Skin epidermis (tissue), 12 donors: ENCODE results near the gene TRIM23.

Experiments
- H3K27ac ChIP-seq, 21 experiments: fragments of 200-600 bp; sonication (generic) in 11 of 21; one replicate each; pipeline ENCODE4 v1.5.0; 2020; ENCODE audit warnings: mild to moderate bottlenecking in 3 of 21, inconsistent platforms in 2 of 21, moderate library complexity in 2 of 21
- H3K4me3 ChIP-seq, 7 experiments: fragments of 200-600 bp; sonication (generic) in 2 of 7; one replicate each; pipeline ENCODE4 v1.5.0; 2020; ENCODE audit warnings: inconsistent platforms in 2 of 7, mild to moderate bottlenecking in 2 of 7, moderate library complexity in 1 of 7

TRIM23 gene

DNA sequence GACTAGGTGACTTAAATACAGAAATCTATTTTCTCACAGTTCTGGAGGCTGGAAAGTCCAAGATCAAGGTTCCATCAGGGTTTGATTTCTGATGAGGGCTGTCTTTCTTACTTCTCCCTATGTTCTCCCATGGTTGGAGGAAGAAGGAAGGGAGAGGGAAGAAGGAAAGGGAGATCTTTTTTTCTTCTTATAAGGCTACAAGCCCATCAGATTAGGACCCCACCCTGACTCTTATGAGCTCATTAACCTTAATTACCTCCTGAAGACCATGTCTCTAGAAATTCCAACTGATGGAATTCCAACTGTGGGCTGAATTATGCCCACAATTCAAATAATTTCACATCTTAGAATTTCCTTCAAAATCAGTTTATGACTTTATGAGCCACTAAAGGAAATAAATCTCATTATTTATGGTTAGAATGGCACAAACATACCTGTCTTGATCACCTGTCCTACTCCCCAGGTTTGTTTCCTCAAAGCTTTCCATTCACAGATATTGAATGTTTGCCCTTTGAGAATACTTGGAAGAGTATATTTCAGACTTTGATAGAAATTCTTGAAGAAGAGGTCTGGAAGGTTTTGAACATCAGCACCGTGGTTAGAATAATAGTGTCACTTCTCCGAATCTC lies 53.4 kb downstream of the TRIM23 start:
- no peak overlapping the region for H3K27ac ChIP-seq

DNA sequence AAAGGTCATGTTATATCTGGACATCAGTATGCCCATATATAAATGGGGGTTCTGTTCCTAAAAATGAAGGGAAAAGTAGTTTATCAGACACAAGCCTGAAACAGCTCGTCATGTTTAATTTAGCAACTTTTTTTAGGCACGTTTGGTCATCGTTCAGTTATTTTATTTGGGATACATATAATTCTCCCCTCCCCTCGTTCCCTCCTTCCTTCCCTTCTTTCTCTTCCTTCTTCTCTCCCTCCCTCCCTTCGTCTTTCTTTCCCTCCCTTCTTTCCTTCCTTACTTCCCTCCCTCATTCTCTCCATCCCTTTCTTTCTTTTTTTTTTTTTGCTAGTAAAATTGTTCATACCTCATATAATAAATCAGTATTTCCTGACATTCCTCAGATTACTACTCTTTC lies 57.6 kb downstream of the TRIM23 start:
- Histone ChIP-seq H3K4me3 (no peak overlapping the region), H3K27ac (no peak overlapping the region)

More for the DNA sequence above, 53.4 kb downstream of the TRIM23 start:
- H3K4me3 ChIP-seq = no peak overlapping the region

DNA sequence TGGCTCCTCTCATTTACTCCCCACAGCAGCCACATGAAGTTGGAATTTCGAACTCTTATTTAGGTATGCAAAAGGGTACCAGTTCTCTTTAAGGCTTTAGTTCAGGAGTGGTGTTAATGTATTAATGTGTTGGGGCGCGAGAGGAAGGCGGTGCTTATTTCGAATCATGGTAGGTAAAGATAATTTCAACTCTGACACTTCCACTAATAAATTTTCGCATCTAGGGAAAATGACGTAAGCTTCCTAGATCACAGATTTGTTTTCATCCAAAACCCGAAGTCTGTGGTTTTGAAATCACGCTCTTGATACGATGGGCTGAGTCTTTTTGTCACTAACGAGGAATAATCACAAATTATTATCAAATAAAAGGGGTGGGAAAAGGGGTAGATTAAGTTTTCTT lies 60.4 kb downstream of the TRIM23 start:
- peak overlapping the region in 20 of 21 experiments; percentile 72 to 95 (median 89) for H3K27ac ChIP-seq
- peak overlapping the region; percentile 73 to 95 (median 77) for H3K4me3 ChIP-seq

DNA sequence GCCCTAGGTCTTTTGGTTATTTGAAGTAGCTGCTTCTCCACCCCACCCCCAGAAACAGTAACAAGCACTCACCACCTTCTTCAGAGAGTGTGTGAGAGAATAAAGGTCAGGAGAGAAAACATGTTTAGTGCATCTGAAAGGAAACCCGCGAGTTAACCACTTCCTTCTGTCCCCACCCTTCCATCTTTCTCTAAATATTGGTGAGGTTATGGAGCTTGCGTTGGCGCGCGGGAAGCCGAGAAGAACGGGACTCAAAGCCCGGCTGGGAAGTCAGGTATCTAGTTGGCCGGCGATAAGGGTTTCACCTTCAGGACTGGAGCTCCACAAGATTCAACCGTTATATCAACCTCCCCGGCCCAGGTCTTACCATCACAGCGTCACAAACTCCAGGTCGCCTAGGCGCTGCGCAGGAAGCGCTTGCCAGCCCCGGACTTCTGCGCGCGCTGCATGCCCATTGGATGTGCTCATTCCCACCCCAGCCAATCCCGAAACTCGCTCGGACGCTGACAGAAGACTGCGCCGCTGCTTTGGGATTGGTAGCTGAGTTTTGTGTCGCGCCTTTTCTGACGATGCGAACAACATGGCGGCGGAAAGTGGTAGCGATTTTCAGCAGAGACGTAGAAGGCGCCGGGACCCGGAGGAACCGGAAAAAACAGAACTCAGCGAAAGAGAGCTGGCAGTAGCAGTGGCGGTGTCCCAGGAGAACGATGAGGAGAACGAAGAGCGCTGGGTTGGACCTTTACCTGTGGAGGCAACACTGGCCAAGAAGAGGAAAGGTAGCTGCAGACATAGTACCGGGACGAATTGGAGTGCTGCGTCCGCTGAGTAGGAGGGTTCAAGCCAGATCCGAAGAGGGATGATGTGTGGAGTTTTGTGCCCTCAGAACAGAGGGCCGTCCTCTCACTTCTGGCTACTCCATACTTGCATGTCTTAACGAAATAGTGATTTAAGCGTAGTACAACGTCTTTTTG lies 61.1 kb downstream of the TRIM23 start, which contains the start of the genes CENPK and PPWD1:
TSS of gene CENPK (minus strand) at position 438 of the 971 bp plus-strand sequence. CDS start 8,261 bp downstream, outside the sequence.
TSS of gene PPWD1 (plus strand) at position 566 of the 971 bp plus-strand sequence. CDS start at position 581, 15 bp downstream.
- Histone ChIP-seq H3K4me3 (peak within 1 kb of the TSS; percentile 73 to 95 (median 77)), H3K27ac (peak within 1 kb of the TSS; percentile 68 to 95 (median 89))

DNA sequence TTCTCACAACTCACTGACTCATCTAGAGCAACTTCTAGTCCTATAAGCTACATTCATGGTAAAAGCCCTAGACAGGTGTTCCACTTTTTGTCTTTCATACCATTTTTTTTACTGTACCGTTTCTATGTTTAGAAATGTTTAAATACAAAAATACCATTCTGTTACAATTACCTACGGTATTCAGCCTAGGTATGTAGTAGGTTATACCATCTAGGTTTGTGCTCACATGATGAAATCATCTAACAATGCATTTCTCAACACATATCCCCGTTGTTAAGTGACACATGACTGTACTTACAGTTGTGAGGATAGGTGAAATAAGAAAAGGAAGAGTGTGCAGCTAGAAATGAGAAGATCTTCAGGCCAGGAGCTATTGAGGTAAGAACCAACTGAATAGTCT lies 67.4 kb downstream of the TRIM23 start:
- Histone ChIP-seq H3K4me3 (no peak overlapping the region), H3K27ac (no peak overlapping the region)

DNA sequence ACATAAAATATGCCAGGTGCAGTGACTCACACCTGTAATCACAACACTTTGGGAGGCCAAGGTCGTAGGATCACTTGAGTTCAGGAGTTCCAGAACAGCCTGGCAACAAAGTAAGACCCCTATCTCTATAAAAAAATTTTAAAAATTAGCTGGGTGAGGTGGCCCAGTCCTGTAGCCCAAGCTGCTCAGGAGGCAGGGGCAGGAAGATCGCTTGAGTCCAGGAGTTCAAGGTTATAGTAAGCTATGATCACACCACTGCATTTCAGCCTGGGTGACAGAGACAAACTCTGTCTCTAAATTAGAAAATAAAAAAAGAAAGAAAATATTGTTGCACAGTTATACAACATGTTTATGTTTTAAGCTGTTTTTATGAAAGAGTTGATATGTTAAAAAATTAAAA lies 68.0 kb downstream of the TRIM23 start:
- no peak overlapping the region for H3K4me3 ChIP-seq
- no peak overlapping the region for H3K27ac ChIP-seq

DNA sequence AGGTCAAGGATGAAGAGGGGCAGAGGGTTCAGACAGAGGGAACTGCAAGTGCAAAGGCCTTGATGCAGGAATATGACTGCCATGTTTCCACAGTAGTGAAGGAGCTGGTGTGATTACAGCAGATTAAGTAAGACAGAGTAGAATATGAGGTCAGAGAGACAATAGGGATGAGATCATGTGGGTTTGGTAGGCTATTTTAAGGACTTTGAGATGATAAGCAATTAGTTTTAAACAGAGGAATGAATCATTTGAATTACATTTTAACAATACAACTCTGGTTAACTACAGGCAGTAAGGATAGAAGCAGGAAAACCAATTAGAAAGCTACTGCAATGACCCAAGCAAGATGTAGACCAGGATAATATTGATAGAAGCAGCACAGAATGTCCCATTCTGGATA lies 68.8 kb downstream of the TRIM23 start:
- no peak overlapping the region for H3K4me3 ChIP-seq
- H3K27ac ChIP-seq = no peak overlapping the region

DNA sequence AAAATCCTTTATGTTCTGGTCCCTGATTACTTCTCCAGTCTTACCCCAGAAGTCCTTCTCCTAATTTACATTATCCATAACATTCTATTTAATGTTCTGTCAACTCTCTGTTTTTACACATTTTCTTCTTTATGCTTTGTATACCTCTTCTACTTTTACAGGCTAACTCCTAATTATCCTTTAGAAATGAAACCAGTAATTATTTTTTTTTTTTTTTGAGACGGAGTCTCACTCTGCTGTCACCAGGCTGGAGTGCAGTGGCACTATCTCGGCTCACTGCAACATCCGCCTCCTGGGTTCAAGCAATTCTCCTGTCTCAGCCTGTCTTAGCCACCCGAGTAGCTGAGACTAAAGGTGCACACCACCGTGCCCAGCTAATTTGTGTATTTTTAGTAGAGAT lies 70.2 kb downstream of the TRIM23 start:
- Histone ChIP-seq H3K4me3 (no peak overlapping the region), H3K27ac (no peak overlapping the region)

DNA sequence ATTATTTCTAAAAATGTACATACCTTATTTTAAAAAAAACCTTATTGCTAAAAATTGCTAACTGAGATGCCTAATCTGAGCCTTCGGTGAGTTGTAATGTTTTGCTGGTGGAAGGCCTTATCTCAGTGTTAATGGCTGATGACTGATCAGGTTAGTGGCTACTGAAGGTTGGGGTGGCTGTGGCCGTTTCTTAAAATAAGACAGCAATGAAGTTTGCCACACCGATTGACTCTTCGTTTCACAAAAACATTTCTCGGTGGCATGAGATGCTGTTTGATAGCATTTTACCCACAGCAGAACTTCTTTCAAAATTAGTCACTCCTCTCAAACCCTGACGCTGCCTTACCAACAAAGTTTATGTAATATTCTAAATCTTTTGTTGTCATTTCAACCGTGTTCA lies 75.9 kb downstream of the TRIM23 start:
- Histone ChIP-seq H3K27ac (no peak overlapping the region), H3K4me3 (no peak overlapping the region)

DNA sequence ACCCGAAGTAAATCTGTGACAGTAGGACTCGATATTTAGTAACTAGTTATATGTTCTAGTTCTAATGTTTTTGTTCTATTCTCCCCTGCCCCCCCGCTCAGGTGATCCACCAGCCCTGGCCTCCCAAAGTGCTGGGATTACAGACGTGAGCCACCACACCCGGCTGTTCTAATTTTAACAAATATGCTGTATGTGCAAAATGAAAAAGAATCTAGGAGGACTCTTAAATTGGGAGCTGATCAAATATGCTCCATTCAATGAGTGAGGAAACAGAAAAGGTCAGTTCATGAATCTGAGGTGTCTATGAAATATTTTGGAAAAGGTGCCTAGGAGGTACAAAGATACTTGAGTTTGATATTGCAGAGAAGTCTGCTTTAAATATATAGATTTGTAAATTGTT lies 78.0 kb downstream of the TRIM23 start:
- no peak overlapping the region for H3K27ac ChIP-seq
- no peak overlapping the region for H3K4me3 ChIP-seq

DNA sequence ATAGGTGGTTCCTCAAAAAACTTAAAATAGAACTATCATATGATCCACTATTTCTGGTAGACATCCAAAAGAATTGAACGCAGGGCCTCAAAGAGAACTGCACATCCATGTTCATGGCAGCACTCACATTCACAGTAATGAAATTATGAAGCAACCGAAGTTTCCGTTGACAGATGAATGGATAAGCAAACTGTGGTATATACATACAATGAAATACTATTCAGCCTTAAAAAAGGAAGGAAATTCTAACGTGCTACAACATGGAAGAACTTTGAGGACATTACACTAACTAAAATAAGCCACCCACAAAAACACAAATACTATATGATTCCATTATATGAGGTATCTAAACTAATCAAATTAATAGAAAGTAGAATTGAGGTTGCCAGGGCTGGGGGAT lies 79.7 kb downstream of the TRIM23 start:
- Histone ChIP-seq H3K27ac (no peak overlapping the region), H3K4me3 (no peak overlapping the region)

DNA sequence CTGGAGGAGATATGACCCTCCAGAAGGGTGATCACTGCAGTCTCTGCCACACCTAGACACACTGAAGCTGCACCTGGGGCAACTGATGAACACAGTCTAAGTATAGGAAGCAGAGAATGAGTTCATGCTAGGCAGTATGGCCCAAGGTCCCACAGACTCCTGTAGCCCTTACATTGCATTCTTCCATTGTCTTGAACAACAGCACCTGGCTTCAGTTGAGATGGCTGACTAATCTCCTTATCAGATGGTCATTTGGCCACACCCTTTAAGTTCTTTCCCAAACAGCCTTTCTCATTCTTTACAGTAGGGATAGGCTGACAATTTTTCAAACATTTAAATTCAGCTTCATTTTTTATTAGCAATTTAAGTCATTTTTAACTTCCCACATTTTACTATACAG lies 84.3 kb downstream of the TRIM23 start:
- Histone ChIP-seq H3K4me3 (no peak overlapping the region), H3K27ac (no peak overlapping the region)
